HepG2 (cell line): ENCODE data around the gene AMPH. TPM values are rescaled to one million over a fixed set of nuclear protein-coding genes. Genes with fewer than 3 reads are reported as not detected.

Experiments used
- ATAC-seq: fragments of 200-7000 bp; cut with Tn5 transposase; 3 replicates; pipeline ENCODE4 v1.9.1; 2020; ENCODE audit warnings: mild to moderate bottlenecking, moderate library complexity
- BruUV-seq: library from RNA; stranded (reverse); fragments of 400-500 nt; replicated peaks from 2 replicates; lab custom pipeline; 2021; lab: Mats Ljungman, UMichigan
- CTCF ChIA-PET: fragments of 300-600 bp; formaldehyde crosslinking; extraction: SDS; loops from one replicate; lab custom pipeline; 2021; ENCODE audit warnings: low total read pairs, inconsistent platforms, low intra/inter-chr PET ratio; lab: Yijun Ruan, JAX
- POLR2A ChIA-PET: fragments of 350-600 bp; sonication (Branson Sonifier 250); formaldehyde crosslinking; loops from one replicate; lab custom pipeline; 2020; ENCODE audit warnings: antibody characterized with exemption, inconsistent platforms; lab: Yijun Ruan, JAX
- DNase-seq: peaks from one replicate; pipeline ENCODE4 v3.0.0-alpha.2; 2015; ENCODE audit warnings: low spot score
- FAIRE-seq: peaks from 3 replicates; lab custom pipeline; 2011; peaks lifted over from hg19 to GRCh38; lab: Jason Lieb, UNC
- H2AFZ ChIP-seq: one replicate; pipeline ENCODE4 v1.6.1; 2011; ENCODE audit warnings: low read length, inconsistent platforms
- H3K27ac ChIP-seq: fragments of 300-600 bp; 3 replicates; pipeline ENCODE4 v1.8.0; 2011; ENCODE audit warnings: mixed run types, mild to moderate bottlenecking, mixed read lengths, low read length, inconsistent platforms; ENCODE audit not compliant: insufficient read depth; ENCODE audit errors: extremely low read length
- H3K27me3 ChIP-seq, 2 experiments: fragments of 200-600 bp in 1 of 2; 2 replicates in 1 of 2; 3 replicates in 1 of 2; pipeline versions ENCODE4 v1.6.0 to v1.8.0; 2011; ENCODE audit warnings: low read length in 2 of 2, mild to moderate bottlenecking in 2 of 2, moderate library complexity in 2 of 2, inconsistent platforms in 1 of 2; ENCODE audit not compliant: insufficient read depth in 2 of 2, control insufficient read depth in 1 of 2
- H3K36me3 ChIP-seq, 2 experiments: fragments of 200-600 bp in 1 of 2; replicated peaks in 1 of 2; 2 replicates in 1 of 2; 3 replicates in 1 of 2; pipeline versions ENCODE4 v1.5.1 to v1.8.0; 2011; ENCODE audit warnings: low read length in 2 of 2, inconsistent platforms in 1 of 2; ENCODE audit not compliant: insufficient read depth in 2 of 2, control insufficient read depth in 1 of 2
- H3K4me1 ChIP-seq: 2 replicates; pipeline ENCODE4 v1.5.1; 2012; ENCODE audit warnings: low read length, inconsistent platforms; ENCODE audit not compliant: insufficient read depth
- H3K4me2 ChIP-seq: 2 replicates; pipeline ENCODE4 v1.6.0; 2011; ENCODE audit warnings: low read depth, low read length, inconsistent platforms
- H3K4me3 ChIP-seq, 3 experiments: fragments of 200-600 bp in 1 of 3; sonication (generic), shearing (Covaris generic) in 1 of 3; replicated peaks in 1 of 3; 2 replicates each; pipeline ENCODE4 v1.5.1; 2011 to 2016; ENCODE audit warnings: low read length in 3 of 3, inconsistent platforms in 2 of 3, low read depth in 2 of 3, mild to moderate bottlenecking in 2 of 3, control low read depth in 1 of 3, mixed read lengths in 1 of 3; ENCODE audit not compliant: insufficient read depth in 1 of 3
- H3K79me2 ChIP-seq: one replicate; pipeline ENCODE4 v1.6.1; 2011; ENCODE audit warnings: low read length, inconsistent platforms; ENCODE audit not compliant: insufficient read depth
- H3K9ac ChIP-seq: 2 replicates; pipeline ENCODE4 v1.6.0; 2011; ENCODE audit warnings: mild to moderate bottlenecking, low read depth, low read length, inconsistent platforms; ENCODE audit not compliant: insufficient read depth
- H3K9me3 ChIP-seq: 2 replicates; pipeline ENCODE4 v1.5.1; 2012; ENCODE audit warnings: mild to moderate bottlenecking, low read length
- H4K20me1 ChIP-seq: 2 replicates; pipeline ENCODE4 v1.6.0; 2011; ENCODE audit warnings: inconsistent platforms, mild to moderate bottlenecking, low read length, moderate library complexity; ENCODE audit not compliant: insufficient read depth
- ASH2L ChIP-seq: fragments of 300-600, 200-600 bp; sonication (generic); IDR thresholded peaks from 2 replicates; pipeline ENCODE4 v1.7.0; 2017; ENCODE audit warnings: low read depth, mild to moderate bottlenecking, moderate library complexity, mixed read lengths, low read length; ENCODE audit not compliant: insufficient read length
- FOSL1 ChIP-seq: sonication (generic); formaldehyde crosslinking; IDR thresholded peaks from 2 replicates; pipeline ENCODE4 v1.9.0; 2021; ENCODE audit warnings: missing genetic modification reagents, borderline replicate concordance
- FOXP1 ChIP-seq, 2 experiments: fragments of 450-650 bp in 1 of 2; IDR thresholded peaks; 2 replicates each; pipeline ENCODE4 v1.6.1; 2017 to 2018; ENCODE audit warnings: antibody characterized with exemption in 1 of 2
- GATAD1 ChIP-seq: IDR thresholded peaks from 2 replicates; pipeline ENCODE4 v1.6.1; 2016; ENCODE audit warnings: missing genetic modification reagents, missing compliant biosample characterization
- KLF12 ChIP-seq: sonication (generic); formaldehyde crosslinking; IDR thresholded peaks from 2 replicates; pipeline ENCODE4 v1.4.0; 2020; ENCODE audit warnings: missing genetic modification reagents, borderline replicate concordance
- MATR3 ChIP-seq: sonication (generic); formaldehyde crosslinking; IDR thresholded peaks from 2 replicates; pipeline ENCODE4 v1.4.0; 2020; ENCODE audit warnings: missing genetic modification reagents
- MED1 ChIP-seq: sonication (generic); formaldehyde crosslinking; IDR thresholded peaks from 2 replicates; pipeline ENCODE4 v1.4.0; 2020; ENCODE audit warnings: missing genetic modification reagents
- NFE2L1 ChIP-seq: sonication (generic); formaldehyde crosslinking; IDR thresholded peaks from 2 replicates; pipeline ENCODE4 v1.4.0; 2020; ENCODE audit warnings: missing genetic modification reagents, mild to moderate bottlenecking, borderline replicate concordance
- PHF5A ChIP-seq: IDR thresholded peaks from one replicate; pipeline ENCODE4 v1.6.1; 2018; ENCODE audit warnings: low read depth, missing genetic modification reagents; ENCODE audit not compliant: unreplicated experiment
- SAFB2 ChIP-seq: sonication (generic); formaldehyde crosslinking; IDR thresholded peaks from 2 replicates; pipeline ENCODE4 v1.5.1; 2020; ENCODE audit warnings: missing genetic modification reagents, low read depth, mild to moderate bottlenecking, borderline replicate concordance
- SMAD1 ChIP-seq: sonication (generic); formaldehyde crosslinking; IDR thresholded peaks from 2 replicates; pipeline ENCODE4 v1.4.0; 2020; ENCODE audit warnings: missing genetic modification reagents, low read depth, mild to moderate bottlenecking, borderline replicate concordance
- SMAD3 ChIP-seq: sonication (generic); formaldehyde crosslinking; IDR thresholded peaks from 2 replicates; pipeline ENCODE4 v1.4.0; 2020; ENCODE audit warnings: missing genetic modification reagents
- ZBTB21 ChIP-seq: sonication (generic); formaldehyde crosslinking; IDR thresholded peaks from 2 replicates; pipeline ENCODE4 v1.4.0; 2020; ENCODE audit warnings: missing genetic modification reagents
- ZNF550 ChIP-seq: sonication (generic); formaldehyde crosslinking; IDR thresholded peaks from 2 replicates; pipeline ENCODE4 v1.4.0; 2020; ENCODE audit warnings: mild to moderate bottlenecking, missing genetic modification reagents, borderline replicate concordance
- ZNF639 ChIP-seq: conservative IDR thresholded peaks from 2 replicates; pipeline ENCODE4 v1.6.1; 2018; ENCODE audit warnings: missing genetic modification reagents
- ZNF672 ChIP-seq: sonication (generic); formaldehyde crosslinking; IDR thresholded peaks from 2 replicates; pipeline ENCODE4 v1.8.1; 2022; ENCODE audit warnings: missing genetic modification reagents
- ZNF7 ChIP-seq: IDR thresholded peaks from 2 replicates; pipeline ENCODE4 v1.6.1; 2016; ENCODE audit warnings: missing biosample characterization, missing genetic modification reagents
- ZNF720 ChIP-seq: sonication (generic); formaldehyde crosslinking; IDR thresholded peaks from 2 replicates; pipeline ENCODE4 v1.4.0; 2020; ENCODE audit warnings: missing genetic modification reagents
- ZNF891 ChIP-seq: sonication (generic); formaldehyde crosslinking; IDR thresholded peaks from 2 replicates; pipeline ENCODE4 v1.5.0; 2020; ENCODE audit warnings: mild to moderate bottlenecking, missing genetic modification reagents
- WGBS: methylation state at CpG from one replicate; pipeline ENCODE4 v1.1.6; 2017; ENCODE audit warnings: low lambda C conversion rate; 5-methylcytosine and 5-hydroxymethylcytosine counted together
- in situ Hi-C: cut with HindIII; loops from 2 replicates; pipeline ENCODE4 v1.10.0; 2017; ENCODE audit warnings: low pct_unique_long_range_greater_than_20kb; ENCODE audit not compliant: extremely low pct_ligation_motif_present
- intact Hi-C: fragments of 100-400 bp; cut with micrococcal nuclease; formaldehyde crosslinking; loops from one replicate; pipeline ENCODE4 v1.10.0; 2022; ENCODE audit not compliant: unreplicated experiment
- polyA plus RNA-seq, 8 experiments: library from polyadenylated mRNA; depleted of rRNA in 3 of 8; stranded (reverse) in 7 of 8; unstranded in 1 of 8; fragments of >200 nt; fragmentation: Illumina TruSeq in 4 of 8; extraction: Trizol in 4 of 8; gene quantifications; 2 replicates each; pipeline versions ENCODE4 v1.2.1 to v1.2.3, GENCODE V29; 2011 to 2016; ENCODE audit warnings: low read depth in 4 of 8, missing spikeins in 1 of 8, mixed read lengths in 1 of 8; ENCODE audit not compliant: insufficient read depth in 1 of 8
- total RNA-seq, 5 experiments: library from RNA; depleted of rRNA; stranded (reverse); fragments of >200 nt; fragmentation: Illumina TruSeq; extraction: Trizol; gene quantifications; 2 replicates each; pipeline ENCODE4 v1.2.3, GENCODE V29; 2016; ENCODE audit warnings: low read depth in 1 of 5

Gene AMPH
- total and polyA plus RNA-seq, 2 of the 13 experiments (the other 11 are each of a cell fraction or from before 2014, with no cell fraction given), result not detected

- no peaks in the 10 kb centered on the region for H3K9me3 ChIP-seq
- no peak for ATAC-seq
- H3K4me3 ChIP-seq, result no peak overlapping the region
- intact Hi-C loops (no loop called here), in situ Hi-C loops (no loop called here)
- ChIA-PET CTCF (no interaction called here), POLR2A (no interaction called here)
- H3K4me1 ChIP-seq, result no peaks in the 10 kb centered on the region
- H3K27ac ChIP-seq, result no peak overlapping the region
- no peak for FAIRE-seq
- BruUV-seq, result no TSS peak
- no peaks in the 10 kb centered on the region for H3K36me3 ChIP-seq
- no peak for DNase-seq
- H2AFZ ChIP-seq, result no peak overlapping the region
- 0 out of 5 replicates have a peak, but pooled peaks cover 0 to 2% of the 10 kb centered on the region in 2 experiments for H3K27me3 ChIP-seq
- H3K79me2 ChIP-seq, result no peaks in the 10 kb centered on the region
- H4K20me1 ChIP-seq, result no peaks in the 10 kb centered on the region
- no peak for TF ChIP-seq ZNF891 (CRISPR knock-in tag)
- TF ChIP-seq MED1 (CRISPR knock-in tag), result no peak
- TF ChIP-seq ZNF639, result no peak
- no peak for TF ChIP-seq SMAD1
- TF ChIP-seq ASH2L, result no peak
- TF ChIP-seq PHF5A (CRISPR knock-in tag), result no peak
- TF ChIP-seq FOXP1 (IDR thresholded peaks at IDR 0.05), result no peak
- no peak for TF ChIP-seq FOXP1 (CRISPR knock-in tag; IDR thresholded peaks at IDR 0.05)
- TF ChIP-seq FOSL1 (CRISPR knock-in tag), result no peak
- no peak for TF ChIP-seq MATR3 (CRISPR knock-in tag)
- TF ChIP-seq, all 625 proteins: peak for 0
- H3K9ac ChIP-seq, result no peak overlapping the region
- no peak overlapping the region for H3K4me2 ChIP-seq
Measured at GRCh38 chr7:38385682-38386081, 245.5 kb downstream of the AMPH start.

GRCh38 chr7:38383281-38383680 lies 247.9 kb downstream of the AMPH start:
- 28% methylated on average over 9 of the region's 9 CpGs for WGBS
- H2AFZ ChIP-seq, result no peak overlapping the region
- ChIA-PET CTCF (no interaction called here), POLR2A (no interaction called here)
- no peak overlapping the region for H3K4me2 ChIP-seq
- H3K27ac ChIP-seq, result no peak overlapping the region
- no peak overlapping the region for H3K4me3 ChIP-seq
- ATAC-seq, result no peak
- H3K9ac ChIP-seq, result no peak overlapping the region
- BruUV-seq, result no TSS peak
- 0 out of 5 replicates have a peak, but pooled peaks cover 0 to 2% of the 10 kb centered on the region in 2 experiments for H3K27me3 ChIP-seq
- no peaks in the 10 kb centered on the region for H3K79me2 ChIP-seq
- intact Hi-C loops, result no loop called here
- no peaks in the 10 kb centered on the region for H3K4me1 ChIP-seq
- DNase-seq, result no peak
- FAIRE-seq, result no peak
- no peaks in the 10 kb centered on the region for H4K20me1 ChIP-seq
- no peaks in the 10 kb centered on the region for H3K9me3 ChIP-seq
- no peaks in the 10 kb centered on the region for H3K36me3 ChIP-seq
- in situ Hi-C loops, result no loop called here
- TF ChIP-seq ZNF550 (CRISPR knock-in tag) (no peak), NFE2L1 (CRISPR knock-in tag) (no peak), ZNF720 (CRISPR knock-in tag) (no peak), ZBTB21 (CRISPR knock-in tag) (no peak), KLF12 (no peak), SMAD3 (CRISPR knock-in tag) (no peak), ZNF672 (CRISPR knock-in tag) (no peak), GATAD1 (no peak), SAFB2 (no peak), ZNF7 (CRISPR knock-in tag) (no peak)
